Effector memory CD4-positive, alpha-beta T cell (primary cell): ENCODE measurements around the gene GJE1.
"Not testable (repeated sequence)": the region's sequence is repeated elsewhere in the genome, so short reads cannot be mapped to it uniquely, and the experiment has no call there.

Experiments used
- DNase-seq, 3 donors: peaks; one replicate each; pipeline ENCODE4 v3.0.0-alpha.2; 2020
- H3K27ac ChIP-seq: 2 replicates; pipeline ENCODE4 v1.7.0; 2013; ENCODE audit warnings: mild to moderate bottlenecking, low read length, moderate library complexity; ENCODE audit not compliant: insufficient read depth, poor library complexity, severe bottlenecking
- H3K27me3 ChIP-seq: replicated peaks from 2 replicates; pipeline ENCODE4 v1.7.0; 2013; ENCODE audit warnings: mild to moderate bottlenecking, low read length; ENCODE audit not compliant: insufficient read depth, control insufficient read depth, poor library complexity, severe bottlenecking
- H3K36me3 ChIP-seq: 2 replicates; pipeline ENCODE4 v1.7.0; 2013; ENCODE audit warnings: mild to moderate bottlenecking, low read length, moderate library complexity; ENCODE audit not compliant: control insufficient read depth, insufficient read depth
- H3K4me1 ChIP-seq: 2 replicates; pipeline ENCODE4 v1.7.0; 2013; ENCODE audit warnings: low read length, mild to moderate bottlenecking; ENCODE audit not compliant: control insufficient read depth, insufficient read depth, poor library complexity, severe bottlenecking
- H3K4me3 ChIP-seq: 2 replicates; pipeline ENCODE4 v1.7.0; 2013; ENCODE audit warnings: low read length, low read depth, mild to moderate bottlenecking; ENCODE audit not compliant: insufficient read depth, poor library complexity, severe bottlenecking
- H3K9me3 ChIP-seq: 2 replicates; pipeline ENCODE4 v1.7.0; 2013; ENCODE audit warnings: mild to moderate bottlenecking, low read length, moderate library complexity; ENCODE audit not compliant: control insufficient read depth
- total RNA-seq, 3 donors: gene quantifications; one replicate each; lab custom pipeline; 2026; lab: John Stamatoyannopoulos, UW

Gene GJE1, protein sequence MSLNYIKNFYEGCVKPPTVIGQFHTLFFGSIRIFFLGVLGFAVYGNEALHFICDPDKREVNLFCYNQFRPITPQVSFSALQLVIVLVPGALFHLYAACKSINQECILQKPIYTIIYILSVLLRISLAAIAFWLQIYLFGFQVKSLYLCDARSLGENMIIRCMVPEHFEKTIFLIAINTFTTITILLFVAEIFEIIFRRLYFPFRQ
- 0 reads per million in 3 donors for total RNA-seq

DNA sequence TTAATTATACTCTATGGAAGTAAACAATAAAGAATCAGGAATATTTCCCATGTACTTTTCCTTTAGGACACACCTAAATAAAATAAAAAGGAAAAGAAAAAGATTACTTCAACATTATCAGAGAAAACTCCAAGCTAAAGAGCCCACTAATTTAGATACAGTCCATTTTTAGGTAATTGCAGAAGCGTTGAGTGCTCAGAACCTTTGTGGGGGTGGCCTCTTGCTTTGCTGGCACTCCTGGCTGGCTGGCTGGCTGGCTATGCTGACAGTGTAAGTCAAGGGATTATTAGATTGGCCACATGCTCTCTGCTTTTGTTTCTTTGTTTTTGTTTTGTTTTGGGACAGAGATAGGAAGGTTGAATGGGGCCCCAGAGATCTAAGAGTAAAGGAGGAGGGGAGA is at the start of gene GJE1:
Gene GJE1 (plus strand): TSS at position 301 of the 400 bp plus-strand sequence. CDS start 234 bp downstream, outside the sequence.
- DNase-seq = no peak
- Histone ChIP-seq H3K36me3 (no peaks in the 10 kb centered on the region), H3K4me1 (no peaks in the 10 kb centered on the region), H3K4me3 (no peak within 1 kb of the TSS), H3K27me3 (no peaks in the 10 kb centered on the region), H3K27ac (no peak within 1 kb of the TSS), H3K9me3 (no peaks in the 10 kb centered on the region)

DNA sequence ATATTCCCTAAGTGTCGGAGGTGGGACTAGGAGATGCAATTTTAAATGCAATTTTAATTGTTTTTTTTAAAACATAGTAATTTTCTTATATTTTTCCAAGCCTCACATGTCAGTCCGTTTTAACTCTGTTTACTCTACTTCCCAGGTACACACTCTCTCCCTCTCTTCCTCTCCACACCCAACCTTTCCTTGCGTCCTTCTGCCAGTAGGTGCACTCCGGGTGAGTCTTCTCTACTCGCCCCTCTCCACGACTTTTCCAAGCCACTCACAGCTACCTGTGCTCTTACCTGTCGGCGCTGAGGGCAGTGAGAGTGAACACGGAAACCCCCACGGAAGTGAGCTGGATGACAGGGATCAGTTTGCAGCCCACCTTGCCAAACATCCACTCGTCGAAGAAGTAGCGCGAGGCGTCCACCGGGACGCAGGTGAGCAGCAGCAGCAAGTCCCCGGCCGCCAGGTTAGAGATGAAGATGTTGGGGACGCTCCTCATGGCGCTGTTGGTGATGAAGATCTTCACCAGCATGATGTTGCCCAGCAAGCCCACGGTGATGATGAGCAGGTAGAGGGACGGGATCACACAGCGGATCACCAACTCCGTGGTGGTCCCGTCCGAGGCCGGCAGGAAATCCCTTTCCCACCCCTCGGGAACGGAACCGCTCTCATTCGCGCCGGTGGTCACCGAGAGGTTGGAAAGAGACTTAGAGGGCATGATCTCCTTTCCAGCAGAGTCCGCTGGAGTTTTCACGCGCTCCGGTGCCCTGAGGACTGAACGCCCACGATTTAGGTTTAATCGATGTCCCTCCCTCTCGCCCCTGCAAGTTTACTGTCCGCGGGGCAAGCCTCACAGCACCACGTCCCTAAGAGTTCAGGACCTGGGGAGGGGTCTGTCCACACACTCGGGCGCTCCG is 44.5 kb upstream of the GJE1 start:
- H3K4me1 ChIP-seq = peaks cover 6% of the 10 kb centered on the region
- no peaks in the 10 kb centered on the region for H3K27me3 ChIP-seq
- no peaks in the 10 kb centered on the region for H3K9me3 ChIP-seq
- no peak for DNase-seq
- no peak overlapping the region for H3K27ac ChIP-seq
- H3K4me3 ChIP-seq = no peak overlapping the region
- H3K36me3 ChIP-seq = no peaks in the 10 kb centered on the region

DNA sequence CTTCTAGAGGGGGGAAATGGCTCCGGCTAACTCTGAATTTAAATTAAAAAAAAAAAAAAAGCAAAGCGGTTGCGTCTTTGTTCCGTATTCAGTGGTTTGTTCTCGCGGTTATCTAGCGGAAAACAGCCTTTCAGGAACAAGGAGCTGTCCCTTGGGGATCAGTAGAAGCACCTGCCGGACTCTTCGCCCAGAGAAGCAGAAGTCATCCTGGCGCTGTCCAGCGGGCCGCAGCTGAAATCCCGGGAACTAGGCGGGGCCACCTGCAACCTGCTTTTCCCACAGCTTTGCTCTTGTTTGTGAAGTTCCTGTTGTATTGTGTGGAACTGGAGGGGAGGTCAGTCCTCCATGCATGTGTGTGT is 43.9 kb upstream of the GJE1 start:
- peaks cover 6% of the 10 kb centered on the region for H3K4me1 ChIP-seq
- DNase-seq = no peak
- H3K9me3 ChIP-seq = no peaks in the 10 kb centered on the region
- no peak overlapping the region for H3K4me3 ChIP-seq
- H3K36me3 ChIP-seq = no peaks in the 10 kb centered on the region
- H3K27ac ChIP-seq = no peak overlapping the region
- no peaks in the 10 kb centered on the region for H3K27me3 ChIP-seq

DNA sequence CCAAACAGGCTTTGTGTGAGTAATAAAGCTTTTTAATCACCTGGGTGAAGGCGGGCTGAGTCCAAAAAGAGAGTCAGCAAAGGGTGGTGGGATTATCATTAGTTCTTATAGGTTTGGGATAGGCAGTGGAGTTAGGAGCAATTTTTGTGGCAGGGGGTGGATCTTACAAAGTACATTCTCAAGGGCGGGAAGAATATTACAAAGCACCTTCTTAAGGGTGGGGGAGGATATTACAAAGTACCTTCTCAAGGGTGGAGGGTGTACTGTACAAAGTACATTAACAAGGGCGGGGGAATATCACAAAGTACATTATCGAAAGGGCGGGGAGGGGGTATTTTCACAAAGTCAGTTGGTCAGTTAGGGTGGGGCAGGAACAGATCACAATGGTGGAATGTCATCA is 27.9 kb upstream of the GJE1 start:
- DNase-seq, H3K27ac ChIP-seq, H3K9me3 ChIP-seq, H3K4me1 ChIP-seq, H3K27me3 ChIP-seq, H3K4me3 ChIP-seq, H3K36me3 ChIP-seq: not testable (repeated sequence)

DNA sequence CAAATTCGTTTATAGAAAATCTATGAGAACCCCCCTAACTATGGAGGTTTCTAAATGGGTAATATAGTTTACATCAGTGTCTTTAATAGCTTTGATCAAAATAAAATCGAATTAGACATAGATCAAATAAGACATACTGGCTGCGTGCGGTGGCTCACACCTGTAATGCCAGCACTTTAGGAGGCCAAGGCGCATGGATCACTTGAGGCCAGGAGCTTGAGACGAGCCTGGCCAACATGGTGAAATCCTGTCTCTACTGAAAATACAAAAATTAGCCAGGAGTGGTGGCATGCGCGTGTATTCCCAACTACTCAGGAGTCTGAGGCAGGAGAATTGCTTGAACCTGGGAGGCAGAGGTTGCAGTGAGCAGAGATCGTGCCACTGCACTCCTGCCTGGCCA is 21.9 kb upstream of the GJE1 start:
- not testable (repeated sequence) for H3K4me1 ChIP-seq, DNase-seq, H3K27ac ChIP-seq, H3K9me3 ChIP-seq, H3K4me3 ChIP-seq, H3K27me3 ChIP-seq, H3K36me3 ChIP-seq

DNA sequence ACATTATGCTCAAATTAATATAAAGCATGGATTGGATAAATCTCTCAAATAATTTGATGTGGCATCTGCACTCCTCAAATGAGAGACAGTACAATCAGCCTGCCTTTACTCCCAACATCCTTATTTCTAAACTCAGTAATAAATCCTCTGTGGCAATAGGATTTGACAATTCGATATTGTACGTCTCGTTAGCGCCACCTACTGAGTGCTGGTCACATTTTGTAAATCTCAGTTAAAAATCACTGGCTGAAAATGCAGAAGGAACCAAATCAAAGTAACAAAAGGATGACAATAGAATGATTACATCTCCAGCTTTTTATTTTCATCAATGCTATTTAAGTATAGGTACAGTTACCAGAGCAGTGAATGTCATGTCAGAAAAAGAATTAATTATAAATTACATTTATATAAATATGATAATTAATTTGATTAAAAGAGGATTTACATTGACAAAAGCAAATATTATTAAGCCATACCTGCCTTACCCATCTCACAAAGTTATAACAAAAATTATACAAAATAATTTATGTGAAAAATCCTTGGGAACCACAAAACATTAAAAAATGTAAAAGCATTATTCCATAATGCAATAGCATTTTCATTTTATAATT is 20.2 kb upstream of the GJE1 start:
- peak; percentile 27 to 51 (median 31) for DNase-seq
- no peaks in the 10 kb centered on the region for H3K4me1 ChIP-seq
- no peaks in the 10 kb centered on the region for H3K9me3 ChIP-seq
- no peaks in the 10 kb centered on the region for H3K36me3 ChIP-seq
- no peak overlapping the region for H3K27ac ChIP-seq
- H3K4me3 ChIP-seq = no peak overlapping the region
- no peaks in the 10 kb centered on the region for H3K27me3 ChIP-seq

DNA sequence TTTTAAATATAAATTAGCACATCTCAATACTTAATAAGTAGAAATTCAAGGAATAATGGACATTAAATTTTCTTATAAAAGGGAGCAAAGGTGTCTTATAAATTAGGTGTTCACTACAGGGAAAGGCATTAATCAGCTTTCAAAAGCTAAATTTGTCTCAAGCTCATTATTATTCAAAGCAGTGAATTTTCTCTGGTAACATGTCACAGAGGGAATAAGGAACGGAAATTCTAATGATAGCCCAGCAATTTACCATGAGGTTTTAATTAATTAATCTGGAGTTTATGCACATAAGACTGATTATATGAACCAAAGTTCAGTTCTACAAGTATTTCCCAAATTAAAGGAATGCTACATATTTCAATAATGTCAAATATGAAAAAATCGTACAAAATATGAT is 15.4 kb upstream of the GJE1 start:
- Histone ChIP-seq H3K36me3 (no peaks in the 10 kb centered on the region), H3K9me3 (no peaks in the 10 kb centered on the region), H3K4me3 (no peak overlapping the region), H3K27me3 (no peaks in the 10 kb centered on the region), H3K27ac (no peak overlapping the region), H3K4me1 (no peaks in the 10 kb centered on the region)
- no peak for DNase-seq

DNA sequence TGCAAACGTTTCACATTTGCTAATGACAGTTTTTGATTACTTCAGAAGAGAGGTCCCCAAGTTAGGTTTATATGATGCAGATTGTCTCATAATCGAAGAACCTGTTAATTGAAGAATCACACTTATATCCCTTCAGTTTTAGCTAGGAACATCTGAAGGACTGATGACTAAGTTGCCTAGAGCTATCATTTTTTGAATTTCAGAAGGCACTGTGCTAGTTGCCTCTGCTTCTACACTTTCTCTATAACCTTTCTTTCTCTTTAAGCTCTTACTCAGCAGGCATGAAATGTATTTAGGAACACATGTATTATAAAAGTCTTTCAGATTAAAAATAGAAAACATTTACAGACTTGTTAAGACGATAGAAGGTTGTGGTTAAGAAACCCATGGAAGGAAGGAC is 14.4 kb upstream of the GJE1 start:
- DNase-seq = no peak
- Histone ChIP-seq H3K4me1 (no peaks in the 10 kb centered on the region), H3K36me3 (no peaks in the 10 kb centered on the region), H3K9me3 (no peaks in the 10 kb centered on the region), H3K27me3 (no peaks in the 10 kb centered on the region), H3K27ac (no peak overlapping the region), H3K4me3 (no peak overlapping the region)

DNA sequence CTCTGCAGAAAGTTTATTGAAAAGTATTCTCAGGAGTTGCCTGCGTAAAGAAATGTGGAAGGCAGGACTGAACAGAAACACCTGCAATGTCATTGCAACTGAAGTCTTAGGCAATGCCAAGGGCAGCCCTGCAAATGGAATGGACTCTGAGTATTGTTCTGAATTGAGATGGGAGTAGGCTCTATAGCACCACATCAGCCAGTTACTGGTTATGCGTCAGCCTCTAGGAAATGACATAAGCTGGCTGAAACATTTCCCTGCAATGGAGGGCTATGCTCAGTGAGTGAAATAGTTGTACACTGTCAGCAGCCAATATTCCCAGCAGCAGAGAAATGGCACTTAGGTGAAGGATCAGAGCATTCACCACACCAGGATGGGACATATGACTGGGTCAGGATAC is 13.8 kb upstream of the GJE1 start:
- H3K27me3 ChIP-seq = no peaks in the 10 kb centered on the region
- no peak overlapping the region for H3K27ac ChIP-seq
- H3K36me3 ChIP-seq = no peaks in the 10 kb centered on the region
- H3K9me3 ChIP-seq = no peaks in the 10 kb centered on the region
- no peaks in the 10 kb centered on the region for H3K4me1 ChIP-seq
- H3K4me3 ChIP-seq = no peak overlapping the region
- no peak for DNase-seq

DNA sequence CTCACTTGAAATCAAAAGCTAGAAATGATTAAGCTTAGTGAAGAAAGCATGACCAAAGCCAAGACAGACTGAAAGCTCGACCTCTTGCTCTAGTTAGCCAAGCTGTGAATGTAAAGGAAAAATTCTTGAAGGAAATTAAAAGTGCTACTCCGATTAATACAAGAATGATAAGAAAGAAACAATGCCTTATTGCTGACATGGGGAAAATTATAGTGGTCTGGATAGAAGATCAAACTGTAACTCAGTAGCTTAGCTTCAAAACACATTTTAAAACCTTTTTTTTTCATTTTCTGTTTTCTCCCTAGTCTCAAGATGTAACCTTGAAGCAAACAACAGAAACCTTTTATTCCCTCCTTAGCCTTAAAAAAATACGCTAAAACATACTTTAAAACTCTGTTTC is 11.4 kb upstream of the GJE1 start:
- H3K9me3 ChIP-seq = no peaks in the 10 kb centered on the region
- no peak overlapping the region for H3K27ac ChIP-seq
- H3K4me3 ChIP-seq = no peak overlapping the region
- H3K4me1 ChIP-seq = no peaks in the 10 kb centered on the region
- H3K27me3 ChIP-seq = peaks cover 2% of the 10 kb centered on the region
- DNase-seq = no peak
- no peaks in the 10 kb centered on the region for H3K36me3 ChIP-seq
